HG03039 (cell line): ENCODE measurements around the gene IFI44.

ENCODE experiments used
- ATAC-seq: cut with Tn5 transposase; IDR thresholded peaks from one replicate; pipeline ENCODE4 v1.9.1; 2021; ENCODE audit warnings: mild to moderate bottlenecking, moderate library complexity; ENCODE audit not compliant: unreplicated experiment

IFI44 gene

GRCh38 chr1:78702426-78702825 lies 52.8 kb downstream of the IFI44 start:
- no peak for ATAC-seq

GRCh38 chr1:78703806-78704205 lies 54.2 kb downstream of the IFI44 start:
- no peak for ATAC-seq

DNA sequence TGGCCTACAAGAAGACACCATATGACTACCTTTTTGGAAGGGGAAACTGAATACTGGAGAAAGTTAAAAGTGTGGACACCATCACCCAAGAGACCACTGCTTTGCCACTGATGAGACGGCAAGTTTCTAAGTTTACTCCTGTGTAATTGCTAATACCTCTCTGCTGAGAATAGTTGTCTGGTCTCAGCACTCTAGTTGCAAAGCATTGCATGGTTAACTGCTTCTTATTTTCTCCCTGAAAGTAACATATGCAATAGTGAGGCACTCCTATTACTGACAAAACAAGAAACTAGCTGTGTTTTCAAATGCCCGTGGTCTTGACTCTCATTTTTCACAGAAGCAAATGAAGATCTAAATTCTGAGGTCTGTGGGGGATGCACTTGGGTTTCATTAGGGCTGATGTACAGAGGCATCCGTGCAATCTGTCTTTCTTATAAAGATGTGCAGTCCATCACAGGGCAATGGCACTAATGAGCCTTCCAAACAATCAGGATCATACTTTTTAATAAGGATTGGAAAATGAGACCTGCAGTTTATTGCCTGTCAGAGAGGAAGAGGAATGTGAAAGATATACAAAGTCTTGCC lies 62.9 kb downstream of the IFI44 start:
- no peak for ATAC-seq

- ATAC-seq: no peak
Observed at GRCh38 chr1:78713297-78713696, 63.7 kb downstream of the IFI44 start.
